Measurements from ENCODE around the gene KCNK4.

GRCh38 chr11:64248578-64248977 lies 42.5 kb upstream of the KCNK4 start:
- no peak for TF ChIP-seq EZH2 (IDR thresholded peaks at IDR 0.05; ENCODE audit: borderline replicate concordance, insufficient read depth, low read length, poor library complexity, severe bottlenecking)
- no peak for TF ChIP-seq CTCF (IDR thresholded peaks at IDR 0.05; ENCODE audit: poor library complexity, severe bottlenecking)
- TF ChIP-seq EP300 (conservative IDR thresholded peaks at IDR 0.05; ENCODE audit: poor library complexity, severe bottlenecking) = no peak
- no peak for TF ChIP-seq POLR2AphosphoS5 (IDR thresholded peaks at IDR 0.05)
- TF ChIP-seq RAD21 (conservative IDR thresholded peaks at IDR 0.05) = no peak
- TF ChIP-seq SMC3 (conservative IDR thresholded peaks at IDR 0.05; ENCODE audit: poor library complexity) = no peak

Measured in neural cell (in vitro differentiated cells).